ENCODE results near the gene TLK2. TPM values are rescaled to one million over a fixed set of nuclear protein-coding genes. Genes with fewer than 3 reads are reported as not detected.

TLK2 gene
- total RNA-seq, 2 donors from 2014 or later, result 45.2 to 71.5 TPM

DNA sequence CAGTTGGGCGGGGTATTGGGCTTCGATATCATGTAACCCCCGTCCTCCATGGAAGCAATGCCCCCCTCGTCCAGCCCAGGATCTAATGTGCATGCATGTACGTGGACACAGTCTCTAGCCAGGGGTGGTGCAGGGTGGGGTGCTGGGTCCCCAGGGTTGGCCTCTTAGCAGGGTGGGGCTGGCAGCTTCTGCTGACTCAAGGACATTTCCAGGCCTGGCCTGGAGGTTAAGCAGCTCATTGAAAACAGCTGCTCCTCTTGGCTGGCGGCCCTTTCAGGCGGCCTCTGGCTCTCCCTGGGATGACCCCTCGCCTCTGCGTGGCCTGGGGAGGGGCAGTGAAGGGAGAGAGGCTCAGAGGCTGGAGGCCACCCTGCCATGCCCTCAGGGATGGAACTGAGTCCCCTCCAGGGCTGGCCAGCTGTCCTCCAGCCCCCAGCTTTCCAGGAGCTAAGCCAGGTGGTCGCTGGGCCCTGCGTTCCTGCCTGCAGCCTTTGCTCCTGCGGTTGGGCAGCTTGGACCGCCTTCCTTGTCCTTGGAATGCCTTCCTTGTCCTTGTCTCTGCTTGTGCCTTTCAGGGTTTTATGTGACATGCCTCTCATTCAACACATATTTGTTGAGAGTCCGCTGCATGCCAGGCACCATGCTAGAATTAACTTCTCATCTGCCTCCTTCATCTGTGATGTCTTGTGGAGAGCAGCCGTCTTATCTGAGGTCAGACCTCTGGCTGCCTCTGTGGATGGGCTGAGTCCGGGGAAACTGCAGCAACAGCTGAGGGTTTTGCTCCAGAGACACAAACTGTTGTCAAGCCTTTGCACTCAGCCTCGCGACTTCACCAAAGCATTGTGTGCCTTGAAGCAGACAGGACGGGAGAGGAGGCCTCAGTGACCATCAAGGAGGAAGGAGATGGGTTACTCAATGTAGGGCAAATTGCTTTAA is 175.5 kb downstream of the TLK2 start:
- ATAC-seq (ENCODE audit: insufficient number of reproducible peaks, low FRiP score, low read depth), result no peak
- no peak for DNase-seq (ENCODE audit: low spot score)
- Histone ChIP-seq H3K27me3 (replicated peaks; ENCODE audit: insufficient read depth) (no peaks in the 10 kb centered on the region), H3K27ac (peak overlapping the region in 1 of 2 donors; percentile 74), H3K9me3 (no peaks in the 10 kb centered on the region), H3K36me3 (no peaks in the 10 kb centered on the region), H3K4me3 (no peak overlapping the region), H3K4me1 (ENCODE audit: control insufficient read depth in 1 of 2, low read depth in 2 of 2) (peaks cover 9 to 35% of the 10 kb centered on the region in 2 donors)
- TF ChIP-seq, protein P1, sequence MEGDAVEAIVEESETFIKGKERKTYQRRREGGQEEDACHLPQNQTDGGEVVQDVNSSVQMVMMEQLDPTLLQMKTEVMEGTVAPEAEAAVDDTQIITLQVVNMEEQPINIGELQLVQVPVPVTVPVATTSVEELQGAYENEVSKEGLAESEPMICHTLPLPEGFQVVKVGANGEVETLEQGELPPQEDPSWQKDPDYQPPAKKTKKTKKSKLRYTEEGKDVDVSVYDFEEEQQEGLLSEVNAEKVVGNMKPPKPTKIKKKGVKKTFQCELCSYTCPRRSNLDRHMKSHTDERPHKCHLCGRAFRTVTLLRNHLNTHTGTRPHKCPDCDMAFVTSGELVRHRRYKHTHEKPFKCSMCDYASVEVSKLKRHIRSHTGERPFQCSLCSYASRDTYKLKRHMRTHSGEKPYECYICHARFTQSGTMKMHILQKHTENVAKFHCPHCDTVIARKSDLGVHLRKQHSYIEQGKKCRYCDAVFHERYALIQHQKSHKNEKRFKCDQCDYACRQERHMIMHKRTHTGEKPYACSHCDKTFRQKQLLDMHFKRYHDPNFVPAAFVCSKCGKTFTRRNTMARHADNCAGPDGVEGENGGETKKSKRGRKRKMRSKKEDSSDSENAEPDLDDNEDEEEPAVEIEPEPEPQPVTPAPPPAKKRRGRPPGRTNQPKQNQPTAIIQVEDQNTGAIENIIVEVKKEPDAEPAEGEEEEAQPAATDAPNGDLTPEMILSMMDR (IDR thresholded peaks at IDR 0.05), result no peak

DNA sequence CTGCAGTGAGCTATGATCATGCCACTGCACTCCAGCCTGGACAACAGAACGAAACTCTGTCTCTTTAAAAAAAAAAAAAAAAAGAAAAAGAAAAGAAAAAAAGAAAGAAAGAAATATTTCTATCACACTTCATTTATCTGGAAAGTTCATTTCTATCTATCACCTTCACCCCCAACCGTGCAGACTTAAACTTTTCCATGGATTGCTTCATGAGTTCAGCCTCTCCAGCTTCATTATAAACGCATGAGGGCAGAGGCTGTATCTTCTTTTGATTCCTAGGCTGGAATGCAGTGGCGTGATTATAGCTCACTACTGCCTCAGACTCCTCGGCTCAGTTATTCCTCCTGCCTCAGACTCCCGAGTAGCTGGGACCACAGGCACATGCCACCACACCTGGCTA is 177.0 kb downstream of the TLK2 start:
- TF ChIP-seq, protein P1 (IDR thresholded peaks at IDR 0.05), result no peak
- Histone ChIP-seq H3K9me3 (peaks cover 5% of the 10 kb centered on the region), H3K27me3 (replicated peaks; ENCODE audit: insufficient read depth) (no peaks in the 10 kb centered on the region), H3K36me3 (no peaks in the 10 kb centered on the region), H3K4me3 (no peak overlapping the region), H3K4me1 (ENCODE audit: control insufficient read depth in 1 of 2, low read depth in 2 of 2) (peaks cover 9 to 32% of the 10 kb centered on the region in 2 donors), H3K27ac (no peak overlapping the region)
- no peak for DNase-seq (ENCODE audit: low spot score)
- ATAC-seq (ENCODE audit: insufficient number of reproducible peaks, low FRiP score, low read depth), result no peak

DNA sequence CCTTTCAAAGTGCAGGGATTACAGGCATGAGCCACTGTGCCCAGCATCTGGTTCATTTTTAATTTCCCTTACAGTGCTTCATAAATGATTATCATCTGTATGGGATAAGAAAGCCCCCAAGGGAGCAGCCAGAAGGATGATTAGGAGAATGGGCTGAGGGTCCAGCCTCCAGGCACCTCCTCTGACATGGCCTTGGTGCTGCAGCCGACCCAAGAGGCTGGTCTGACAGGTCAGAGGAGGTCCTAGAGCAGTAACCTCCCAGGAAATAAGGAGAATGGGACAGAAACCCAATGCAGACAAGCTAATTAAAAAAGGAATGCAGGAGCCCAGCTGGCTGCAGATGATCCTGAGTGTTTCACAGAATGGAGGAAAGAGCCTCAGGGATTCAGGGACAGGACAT is 177.8 kb downstream of the TLK2 start:
- no peak overlapping the region for H3K4me3 ChIP-seq
- ATAC-seq (ENCODE audit: insufficient number of reproducible peaks, low FRiP score, low read depth), result no peak
- no peak for DNase-seq (ENCODE audit: low spot score)
- no peaks in the 10 kb centered on the region for H3K27me3 ChIP-seq (replicated peaks; ENCODE audit: insufficient read depth)
- no peak overlapping the region for H3K27ac ChIP-seq
- peaks cover 9 to 28% of the 10 kb centered on the region in 2 donors for H3K4me1 ChIP-seq (ENCODE audit: control insufficient read depth in 1 of 2, low read depth in 2 of 2)
- TF ChIP-seq, protein P1 (IDR thresholded peaks at IDR 0.05), result no peak
- H3K36me3 ChIP-seq, result no peaks in the 10 kb centered on the region
- H3K9me3 ChIP-seq, result peaks cover 9% of the 10 kb centered on the region

DNA sequence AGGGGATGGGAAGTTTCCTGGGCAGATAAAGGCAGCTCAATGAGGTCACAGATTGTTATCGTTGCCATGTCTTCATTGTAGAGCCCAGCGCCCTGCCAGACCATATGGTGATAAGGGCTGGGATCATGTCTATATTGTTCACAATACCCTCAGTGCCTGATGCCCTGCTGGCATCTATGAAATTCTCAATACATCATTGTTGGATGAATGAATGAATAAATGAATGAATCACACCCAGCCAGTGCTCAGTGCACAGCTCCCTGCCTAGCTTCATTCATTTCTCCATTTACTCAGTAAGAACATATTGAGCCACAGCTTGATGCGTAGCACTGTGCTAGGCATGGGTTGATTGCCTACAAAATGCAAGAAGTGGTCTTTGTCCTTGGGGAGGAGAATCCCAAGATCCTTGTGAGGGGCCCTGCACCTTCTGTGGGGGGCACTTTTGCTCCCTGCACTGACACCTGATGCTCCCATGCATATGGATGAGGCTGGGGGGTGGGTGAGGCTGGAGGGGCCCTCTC is 178.6 kb downstream of the TLK2 start:
- Histone ChIP-seq H3K4me3 (no peak overlapping the region), H3K27ac (no peak overlapping the region), H3K4me1 (ENCODE audit: control insufficient read depth in 1 of 2, low read depth in 2 of 2) (peaks cover 9 to 20% of the 10 kb centered on the region in 2 donors), H3K27me3 (replicated peaks; ENCODE audit: insufficient read depth) (no peaks in the 10 kb centered on the region), H3K9me3 (peaks cover 9% of the 10 kb centered on the region), H3K36me3 (no peaks in the 10 kb centered on the region)
- ATAC-seq (ENCODE audit: insufficient number of reproducible peaks, low FRiP score, low read depth) (no peak), DNase-seq (ENCODE audit: low spot score) (no peak)
- TF ChIP-seq, protein P1 (IDR thresholded peaks at IDR 0.05), result no peak

DNA sequence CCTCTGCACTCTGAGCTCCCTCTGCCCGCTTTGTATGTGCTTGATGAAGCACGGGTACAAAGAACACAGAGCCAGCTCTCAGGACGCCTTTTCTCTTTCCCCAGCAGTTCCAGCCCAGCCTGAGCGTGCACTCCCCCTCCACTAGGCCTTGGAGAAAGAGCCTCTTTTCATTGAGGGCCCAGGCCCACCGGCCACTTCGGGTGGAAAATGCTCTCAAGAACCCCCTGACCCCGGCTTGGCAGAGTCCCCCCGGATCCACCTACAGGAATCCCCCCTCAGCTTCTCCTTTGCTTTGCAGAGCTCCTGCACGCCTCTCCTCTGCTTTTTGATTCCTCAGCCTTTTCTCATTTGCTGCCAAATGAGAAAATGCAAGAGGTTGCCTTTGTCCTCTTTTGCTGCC is 179.1 kb downstream of the TLK2 start:
- Histone ChIP-seq H3K9me3 (peaks cover 9% of the 10 kb centered on the region), H3K4me1 (ENCODE audit: control insufficient read depth in 1 of 2, low read depth in 2 of 2) (peaks cover 9 to 21% of the 10 kb centered on the region in 2 donors), H3K4me3 (no peak overlapping the region), H3K36me3 (no peaks in the 10 kb centered on the region), H3K27ac (no peak overlapping the region), H3K27me3 (replicated peaks; ENCODE audit: insufficient read depth) (no peaks in the 10 kb centered on the region)
- ATAC-seq (ENCODE audit: insufficient number of reproducible peaks, low FRiP score, low read depth), result no peak
- DNase-seq (ENCODE audit: low spot score), result no peak
- TF ChIP-seq, protein P1 (IDR thresholded peaks at IDR 0.05), result no peak
